Measurements from ENCODE around the gene RBM20. TPM values are rescaled to one million over a fixed set of nuclear protein-coding genes. Genes with fewer than 3 reads are reported as not detected.

The RBM20 gene
- total and polyA plus RNA-seq, 2 of the 13 experiments (the other 11 are each of a cell fraction or from before 2014, with no cell fraction given) = 0.02 to 0.22 TPM

- TF ChIP-seq ZBTB44 (CRISPR knock-in tag; IDR thresholded peaks at IDR 0.05) (no peak), ZNF441 (CRISPR knock-in tag; IDR thresholded peaks at IDR 0.05; ENCODE audit: borderline replicate concordance) (no peak), ZNF275 (CRISPR knock-in tag; IDR thresholded peaks at IDR 0.05; ENCODE audit: borderline replicate concordance) (no peak), ZNF614 (CRISPR knock-in tag; IDR thresholded peaks at IDR 0.05; ENCODE audit: borderline replicate concordance) (no peak), ZNF251 (CRISPR knock-in tag; IDR thresholded peaks at IDR 0.05) (no peak), XRCC5 (optimal IDR thresholded peaks at IDR 0.05; ENCODE audit: low read length) (peak; percentile 37), HDAC2 (CRISPR knock-in tag; IDR thresholded peaks at IDR 0.05) (no peak), RFX5 (IDR thresholded peaks at IDR 0.05; ENCODE audit: low read depth, low read length) (no peak), ZNF788 (CRISPR knock-in tag; IDR thresholded peaks at IDR 0.05; ENCODE audit: borderline replicate concordance) (no peak), IKZF4 (CRISPR knock-in tag; IDR thresholded peaks at IDR 0.05; ENCODE audit: borderline replicate concordance, low read depth, not compliant biosample characterization) (no peak), ESRRA (CRISPR knock-in tag; IDR thresholded peaks at IDR 0.05; ENCODE audit: low read depth) (peak; percentile 40; the same call in 1 of the 2 replicates), TSC22D2 (CRISPR knock-in tag; IDR thresholded peaks at IDR 0.05; ENCODE audit: borderline replicate concordance) (no peak), ZSCAN25 (CRISPR knock-in tag; IDR thresholded peaks at IDR 0.05) (no peak), ZNF383 (CRISPR knock-in tag; IDR thresholded peaks at IDR 0.05; ENCODE audit: borderline replicate concordance) (no peak), THAP7 (CRISPR knock-in tag; IDR thresholded peaks at IDR 0.05) (no peak), ZNF431 (CRISPR knock-in tag; IDR thresholded peaks at IDR 0.05; ENCODE audit: borderline replicate concordance, low read depth) (no peak), ZNF7 (CRISPR knock-in tag; IDR thresholded peaks at IDR 0.05) (no peak), ZNF556 (CRISPR knock-in tag; IDR thresholded peaks at IDR 0.05; ENCODE audit: borderline replicate concordance) (0 out of 2 replicates have a peak, but pooled peaks have one; percentile 28), SNAPC2 (CRISPR knock-in tag; IDR thresholded peaks at IDR 0.05) (no peak), NR2F1 (CRISPR knock-in tag; IDR thresholded peaks at IDR 0.05) (0 out of 4 replicates have a peak, but pooled peaks of 1 of the 2 experiments have one; percentile 18), ZNF296 (CRISPR knock-in tag; conservative IDR thresholded peaks at IDR 0.05) (no peak), MIXL1 (CRISPR knock-in tag; IDR thresholded peaks at IDR 0.05) (0 out of 2 replicates have a peak, but pooled peaks have one; percentile 33), KMT2B (CRISPR knock-in tag; IDR thresholded peaks at IDR 0.05) (no peak), MTF1 (CRISPR knock-in tag; IDR thresholded peaks at IDR 0.05) (no peak), REPIN1 (CRISPR knock-in tag; IDR thresholded peaks at IDR 0.05; ENCODE audit: borderline replicate concordance, low read depth) (no peak), DR1 (CRISPR knock-in tag; IDR thresholded peaks at IDR 0.05) (no peak), ARNT (IDR thresholded peaks at IDR 0.05) (no peak), ZNF562 (CRISPR knock-in tag; IDR thresholded peaks at IDR 0.05; ENCODE audit: borderline replicate concordance) (no peak), RFXANK (CRISPR knock-in tag; IDR thresholded peaks at IDR 0.05) (no peak), JARID2 (CRISPR knock-in tag; IDR thresholded peaks at IDR 0.05; ENCODE audit: insufficient replicate concordance) (no peak)
These were observed 208.2 kb downstream of the RBM20 start (continued) for GRCh38 chr10:110852255-110852896.
